HL-60 (cell line): ENCODE results near the gene LHFPL6.

ENCODE experiments used
- DNase-seq, 2 experiments: peaks; one replicate each; pipeline ENCODE4 v3.0.0-alpha.2; 2010 to 2020; ENCODE audit warnings: low read depth in 1 of 2, low spot score in 1 of 2
- H3K27ac ChIP-seq: fragments of 250-450 bp; sonication (Bioruptor Pico); replicated peaks from 2 replicates; pipeline ENCODE4 v1.5.1; 2020; ENCODE audit warnings: mild to moderate bottlenecking, moderate library complexity
- H3K27me3 ChIP-seq: fragments of 250-450 bp; sonication (Bioruptor Pico); 2 replicates; pipeline ENCODE4 v1.5.1; 2021; ENCODE audit warnings: mild to moderate bottlenecking, moderate library complexity; ENCODE audit not compliant: insufficient read depth, poor library complexity, severe bottlenecking
- H3K4me3 ChIP-seq: replicated peaks from 2 replicates; pipeline ENCODE4 v1.5.1; 2011; ENCODE audit warnings: mild to moderate bottlenecking, control low read depth, low read length; ENCODE audit not compliant: insufficient read depth
- CTCF ChIP-seq: IDR thresholded peaks from one replicate; pipeline ENCODE4 v1.5.1; 2011; ENCODE audit warnings: low read length, control low read depth, inconsistent platforms; ENCODE audit not compliant: insufficient read depth
- GABPA ChIP-seq: IDR thresholded peaks from 2 replicates; pipeline ENCODE4 v1.6.1; 2012; ENCODE audit warnings: low read depth
- POLR2AphosphoS5 ChIP-seq: IDR thresholded peaks from 2 replicates; pipeline ENCODE4 v1.6.1; 2012; ENCODE audit warnings: low read depth
- REST ChIP-seq: IDR thresholded peaks from 2 replicates; pipeline ENCODE4 v1.6.1; 2012; ENCODE audit warnings: low read depth; ENCODE audit not compliant: insufficient replicate concordance
- SPI1 ChIP-seq: IDR thresholded peaks from 2 replicates; pipeline ENCODE4 v1.6.1; 2012; ENCODE audit warnings: low read depth, mild to moderate bottlenecking, borderline replicate concordance

The LHFPL6 gene

DNA sequence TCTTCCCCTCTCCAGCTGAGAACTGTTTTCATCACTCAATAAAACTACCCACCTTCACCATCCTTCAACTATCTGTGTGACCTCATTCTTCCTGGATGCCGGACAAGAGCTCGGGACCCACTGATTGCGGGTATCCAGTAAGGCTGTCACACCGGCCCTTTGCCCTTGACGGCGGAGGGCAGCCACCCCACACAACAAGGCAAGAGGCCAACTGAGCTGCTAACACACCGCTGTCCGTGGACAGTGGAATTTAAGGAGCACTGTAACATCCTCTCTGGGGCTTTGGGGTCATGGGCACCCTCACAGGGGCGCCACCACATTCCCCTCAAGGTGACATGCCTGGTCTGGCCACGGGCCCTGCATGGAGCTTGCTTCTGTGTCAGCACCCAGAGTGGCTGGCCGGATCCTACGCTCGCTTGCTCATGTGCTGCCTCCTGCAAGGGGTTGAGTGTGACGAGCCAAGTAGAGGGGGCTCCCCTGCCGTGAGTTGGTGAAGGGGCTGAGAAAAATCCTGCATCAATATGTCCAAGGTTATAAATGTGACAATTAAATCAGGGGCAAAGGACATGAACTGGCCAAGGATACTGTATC lies 31.4 kb downstream of the LHFPL6 start:
- no peak overlapping the region for H3K27ac ChIP-seq
- H3K4me3 ChIP-seq, result no peak overlapping the region
- TF ChIP-seq CTCF, result no peak
- H3K27me3 ChIP-seq, result no peaks in the 10 kb centered on the region
- DNase-seq, result no peak

- no peak for DNase-seq
- no peak overlapping the region for H3K27ac ChIP-seq
- no peak overlapping the region for H3K4me3 ChIP-seq
- TF ChIP-seq GABPA (no peak), POLR2AphosphoS5 (no peak), CTCF (no peak), REST (no peak), SPI1 (no peak)
- H3K27me3 ChIP-seq, result no peaks in the 10 kb centered on the region
These were observed 35.4 kb downstream of the LHFPL6 start for GRCh38 chr13:39567569-39567968.

DNA sequence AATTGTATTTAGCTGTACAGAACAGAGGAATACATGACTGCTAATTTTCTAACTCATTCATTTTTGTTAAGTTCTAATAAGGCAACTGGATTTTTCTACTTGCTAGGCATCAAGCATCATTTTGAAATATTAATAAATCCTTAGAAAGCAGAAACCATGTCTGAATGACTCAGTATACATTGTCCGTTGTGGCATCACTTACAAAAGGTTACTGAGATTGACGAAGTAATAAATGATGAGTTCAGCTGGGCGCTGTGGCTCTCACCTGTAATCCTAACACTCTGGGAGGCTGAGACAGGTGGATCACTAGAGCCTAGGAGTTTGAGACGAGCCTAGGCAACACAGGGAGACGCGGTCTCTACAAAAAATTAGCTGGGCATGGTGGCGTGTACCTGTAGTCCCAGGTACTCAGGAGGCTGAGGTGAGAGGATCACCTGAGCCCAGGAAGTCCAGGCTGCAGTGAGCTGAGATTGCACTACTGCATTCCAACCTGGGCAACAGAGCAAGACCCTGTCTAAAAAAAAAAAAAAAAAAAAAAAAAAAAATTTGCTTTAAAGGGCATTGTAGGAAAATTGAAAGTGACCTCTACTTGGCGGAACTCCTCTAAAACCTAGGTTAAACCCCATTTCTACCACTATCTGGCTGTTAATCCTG lies 36.6 kb downstream of the LHFPL6 start:
- Histone ChIP-seq H3K4me3 (no peak overlapping the region), H3K27me3 (no peaks in the 10 kb centered on the region), H3K27ac (no peak overlapping the region)
- TF ChIP-seq POLR2AphosphoS5 (no peak), CTCF (no peak), GABPA (no peak), SPI1 (no peak), REST (no peak)
- DNase-seq, result no peak
